Prostate gland (tissue), 2 donors: ENCODE data around the gene EGF.

Source experiments
- POLR2A ChIP-seq: fragments of 450-650 bp; IDR thresholded peaks from one replicate; pipeline ENCODE4 v1.6.1; 2016; ENCODE audit warnings: antibody characterized with exemption, mild to moderate bottlenecking
- POLR2AphosphoS5 ChIP-seq: sonication (generic); formaldehyde crosslinking; IDR thresholded peaks from one replicate; pipeline ENCODE4 v1.6.1; 2017; ENCODE audit warnings: antibody characterized with exemption
- TF ChIP-seq, protein P1 (sequence below), 4 experiments: fragments of 200-600 bp in 2 of 4; fragments of 450-650 bp in 2 of 4; sonication (generic) in 2 of 4; IDR thresholded peaks; 1 replicate in 3 of 4; 2 replicates in 1 of 4; pipeline ENCODE4 v1.5.1; 2016 to 2019; ENCODE audit warnings: antibody characterized with exemption in 4 of 4, mild to moderate bottlenecking in 2 of 4, moderate library complexity in 2 of 4

DNA sequence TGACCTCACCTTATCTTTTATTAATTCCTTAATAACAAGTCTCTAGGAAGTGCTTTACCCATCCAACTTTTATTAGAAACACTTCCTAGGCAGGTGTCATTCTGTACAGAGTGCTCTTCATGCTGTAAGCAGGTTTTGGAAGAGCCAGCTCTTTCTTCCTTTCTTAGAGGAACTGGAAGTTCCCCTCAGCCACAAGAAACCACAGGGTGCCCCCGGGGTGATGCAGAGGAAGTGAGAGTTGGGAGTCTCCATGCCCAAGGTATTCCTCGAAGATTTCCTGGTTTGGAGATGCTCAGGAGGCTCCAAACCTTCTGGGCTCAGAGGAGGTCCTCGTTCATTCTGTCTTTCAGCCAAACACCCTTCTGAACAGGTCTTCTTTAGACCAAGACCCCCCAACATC is 83.8 kb downstream of the EGF start:
- TF ChIP-seq, protein P1, sequence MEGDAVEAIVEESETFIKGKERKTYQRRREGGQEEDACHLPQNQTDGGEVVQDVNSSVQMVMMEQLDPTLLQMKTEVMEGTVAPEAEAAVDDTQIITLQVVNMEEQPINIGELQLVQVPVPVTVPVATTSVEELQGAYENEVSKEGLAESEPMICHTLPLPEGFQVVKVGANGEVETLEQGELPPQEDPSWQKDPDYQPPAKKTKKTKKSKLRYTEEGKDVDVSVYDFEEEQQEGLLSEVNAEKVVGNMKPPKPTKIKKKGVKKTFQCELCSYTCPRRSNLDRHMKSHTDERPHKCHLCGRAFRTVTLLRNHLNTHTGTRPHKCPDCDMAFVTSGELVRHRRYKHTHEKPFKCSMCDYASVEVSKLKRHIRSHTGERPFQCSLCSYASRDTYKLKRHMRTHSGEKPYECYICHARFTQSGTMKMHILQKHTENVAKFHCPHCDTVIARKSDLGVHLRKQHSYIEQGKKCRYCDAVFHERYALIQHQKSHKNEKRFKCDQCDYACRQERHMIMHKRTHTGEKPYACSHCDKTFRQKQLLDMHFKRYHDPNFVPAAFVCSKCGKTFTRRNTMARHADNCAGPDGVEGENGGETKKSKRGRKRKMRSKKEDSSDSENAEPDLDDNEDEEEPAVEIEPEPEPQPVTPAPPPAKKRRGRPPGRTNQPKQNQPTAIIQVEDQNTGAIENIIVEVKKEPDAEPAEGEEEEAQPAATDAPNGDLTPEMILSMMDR (IDR thresholded peaks at IDR 0.05), result no peak
- TF ChIP-seq POLR2A, result no peak
- no peak for TF ChIP-seq POLR2AphosphoS5
